Measurements from ENCODE around the gene SPTBN5. TPM values are rescaled to one million over a fixed set of nuclear protein-coding genes. Genes with fewer than 3 reads are reported as not detected.

Gene SPTBN5
- total RNA-seq, 1 experiment from 2014 or later: 2.3 TPM

- DNase-seq (ENCODE audit: low read depth): peak; percentile 64
Measured at GRCh38 chr15:41926185-41927056, 32.6 kb upstream of the SPTBN5 start.

GRCh38 chr15:41925086-41925608 is 31.3 kb upstream of the SPTBN5 start:
- no peak for DNase-seq (ENCODE audit: low read depth)

- DNase-seq (ENCODE audit: low read depth): no peak
Measured at GRCh38 chr15:41923401-41923997, 29.6 kb upstream of the SPTBN5 start.

- DNase-seq (ENCODE audit: low read depth): no peak
Measured at GRCh38 chr15:41922353-41922752, 28.5 kb upstream of the SPTBN5 start.

- no peak for DNase-seq (ENCODE audit: low read depth)
Measured at GRCh38 chr15:41921639-41922038, 27.8 kb upstream of the SPTBN5 start.

- DNase-seq (ENCODE audit: low read depth): no peak
Measured at GRCh38 chr15:41921167-41921566, 27.3 kb upstream of the SPTBN5 start.

- DNase-seq (ENCODE audit: low read depth): no peak
Measured at GRCh38 chr15:41919954-41920538, 26.2 kb upstream of the SPTBN5 start.

- no peak for DNase-seq (ENCODE audit: low read depth)
Measured at GRCh38 chr15:41919201-41919820, 25.5 kb upstream of the SPTBN5 start.

- DNase-seq (ENCODE audit: low read depth): no peak
Measured at GRCh38 chr15:41918506-41919126, 24.8 kb upstream of the SPTBN5 start.

GRCh38 chr15:41917767-41918430 is 24.0 kb upstream of the SPTBN5 start:
- peak; percentile 86 for DNase-seq (ENCODE audit: low read depth)

GRCh38 chr15:41915255-41915994 is 21.6 kb upstream of the SPTBN5 start:
- no peak for DNase-seq (ENCODE audit: low read depth)

GRCh38 chr15:41914411-41914810 is 20.6 kb upstream of the SPTBN5 start:
- DNase-seq (ENCODE audit: low read depth): no peak

- no peak for DNase-seq (ENCODE audit: low read depth)
Measured at GRCh38 chr15:41913256-41913655, 19.4 kb upstream of the SPTBN5 start.

GRCh38 chr15:41911691-41912345 is 18.0 kb upstream of the SPTBN5 start:
- no peak for DNase-seq (ENCODE audit: low read depth)

- DNase-seq (ENCODE audit: low read depth): no peak
Measured at GRCh38 chr15:41908736-41909461, 15.0 kb upstream of the SPTBN5 start.

GRCh38 chr15:41907141-41907540 is 13.3 kb upstream of the SPTBN5 start:
- DNase-seq (ENCODE audit: low read depth): no peak

GRCh38 chr15:41906608-41907007 is 12.8 kb upstream of the SPTBN5 start:
- no peak for DNase-seq (ENCODE audit: low read depth)

GRCh38 chr15:41905036-41905793 is 11.4 kb upstream of the SPTBN5 start:
- DNase-seq (ENCODE audit: low read depth): no peak
